Cardiac muscle cell (in vitro differentiated cells and primary cell): ENCODE results near the gene EEF1A1. TPM values are rescaled to one million over a fixed set of nuclear protein-coding genes. Genes with fewer than 3 reads are reported as not detected.
"Not testable (repeated sequence)": the region's sequence is repeated elsewhere in the genome, so short reads cannot be mapped to it uniquely, and the experiment has no call there.

Experiments
- DNase-seq, 2 donors: peaks; one replicate each; pipeline versions ENCODE4 v3.0.0 to v3.0.0-alpha.2; 2010 to 2017; ENCODE audit warnings: low read depth in 1 of 2, low spot score in 1 of 2
- H3K27ac ChIP-seq: fragments of 200-600 bp; sonication (generic); 2 replicates; pipeline ENCODE4 v1.5.1; 2016
- H3K27me3 ChIP-seq: fragments of 200-600 bp; sonication (generic); 2 replicates; pipeline ENCODE4 v1.6.0; 2016; ENCODE audit warnings: control low read depth
- H3K36me3 ChIP-seq: fragments of 200-600 bp; sonication (generic); 2 replicates; pipeline ENCODE4 v1.5.1; 2016; ENCODE audit warnings: control low read depth
- H3K4me1 ChIP-seq: fragments of 200-600 bp; sonication (generic); 2 replicates; pipeline ENCODE4 v1.8.1; 2017; ENCODE audit warnings: low read depth, mild to moderate bottlenecking, mixed run types
- H3K4me3 ChIP-seq: fragments of 200-600 bp; sonication (generic); 2 replicates; pipeline ENCODE4 v1.5.1; 2016; ENCODE audit warnings: mild to moderate bottlenecking
- H3K9me3 ChIP-seq: fragments of 200-600 bp; sonication (generic); 2 replicates; pipeline ENCODE4 v1.5.1; 2017; ENCODE audit warnings: low read depth, mild to moderate bottlenecking, control low read depth
- CTCF ChIP-seq: IDR thresholded peaks from 2 replicates; pipeline ENCODE4 v1.5.1; 2012; ENCODE audit warnings: low read depth, mild to moderate bottlenecking, low read length
- polyA plus RNA-seq: library from polyadenylated mRNA; unstranded; fragments of >200 nt; fragmentation: Nextera tagmentation; extraction: Ambion mirVana; gene quantifications from 2 replicates; pipeline ENCODE4 v1.2.1, GENCODE V29; 2016
- total RNA-seq: library from RNA; depleted of rRNA; stranded (reverse); fragments of >200 nt; gene quantifications from 2 replicates; pipeline ENCODE4 v1.2.3, GENCODE V29; 2016

Gene EEF1A1
- total and polyA plus RNA-seq, 2 experiments from 2014 or later: 2,527 to 7,643 TPM

- Histone ChIP-seq H3K4me1 (no peaks in the 10 kb centered on the region), H3K9me3 (no peaks in the 10 kb centered on the region), H3K4me3 (no peak overlapping the region), H3K36me3 (no peaks in the 10 kb centered on the region), H3K27me3 (no peaks in the 10 kb centered on the region), H3K27ac (no peak overlapping the region)
- DNase-seq: no peak
- TF ChIP-seq CTCF: no peak
These were observed 8.1 kb upstream of the EEF1A1 start for GRCh38 chr6:73528897-73529296.

GRCh38 chr6:73525546-73526330 lies 4.9 kb upstream of the EEF1A1 start:
- no peak for DNase-seq
- Histone ChIP-seq H3K27ac (no peak overlapping the region), H3K4me1 (no peaks in the 10 kb centered on the region), H3K36me3 (no peaks in the 10 kb centered on the region), H3K27me3 (no peaks in the 10 kb centered on the region), H3K9me3 (no peaks in the 10 kb centered on the region), H3K4me3 (no peak overlapping the region)
- TF ChIP-seq CTCF: no peak

- peaks cover 13% of the 10 kb centered on the region for H3K36me3 ChIP-seq
- DNase-seq: peak in 1 of 2 donors; percentile 56
- no peak overlapping the region for H3K27ac ChIP-seq
- H3K27me3 ChIP-seq: no peaks in the 10 kb centered on the region
- H3K9me3 ChIP-seq: no peaks in the 10 kb centered on the region
- H3K4me1 ChIP-seq: peaks cover 2% of the 10 kb centered on the region
- H3K4me3 ChIP-seq: no peak overlapping the region
- no peak for TF ChIP-seq CTCF
These were observed 2.7 kb upstream of the EEF1A1 start for GRCh38 chr6:73523434-73524123.

GRCh38 chr6:73521351-73521985 lies 636 bp upstream of the EEF1A1 start:
- Histone ChIP-seq H3K9me3 (no peaks in the 10 kb centered on the region), H3K27ac (peak overlapping the region; percentile 92), H3K27me3 (no peaks in the 10 kb centered on the region), H3K4me3 (peak overlapping the region; percentile 37), H3K36me3 (peaks cover 28% of the 10 kb centered on the region), H3K4me1 (peaks cover 13% of the 10 kb centered on the region)
- no peak for TF ChIP-seq CTCF
- peak; percentile 77 to 86 for DNase-seq

- H3K9me3 ChIP-seq: no peaks in the 10 kb centered on the region
- H3K27me3 ChIP-seq: no peaks in the 10 kb centered on the region
- H3K4me3 ChIP-seq: peak overlapping the region; percentile 61
- H3K4me1 ChIP-seq: peaks cover 19% of the 10 kb centered on the region
- no peak for TF ChIP-seq CTCF
- peak; percentile 74 to 82 for DNase-seq
- H3K27ac ChIP-seq: peak overlapping the region; percentile 96
- H3K36me3 ChIP-seq: peaks cover 28% of the 10 kb centered on the region
These were observed 725 bp downstream of the EEF1A1 start for GRCh38 chr6:73519926-73520687.

GRCh38 chr6:73518982-73519881 lies 1.6 kb downstream of the EEF1A1 start:
- H3K4me1 ChIP-seq: peaks cover 19% of the 10 kb centered on the region
- H3K27me3 ChIP-seq, DNase-seq, H3K9me3 ChIP-seq: not testable (repeated sequence)
- peak overlapping the region; percentile 61 for H3K4me3 ChIP-seq
- H3K36me3 ChIP-seq: peaks cover 28% of the 10 kb centered on the region
- H3K27ac ChIP-seq: peak overlapping the region; percentile 96
